Adrenal gland (tissue), 12 donors: ENCODE measurements around the gene TRIO. TPM values are rescaled to one million over a fixed set of nuclear protein-coding genes. Genes with fewer than 3 reads are reported as not detected.

ENCODE experiments used
- DNase-seq, 7 donors: peaks; one replicate each; pipeline ENCODE4 v3.0.0-alpha.2; 2019 to 2020
- H3K27ac ChIP-seq, 5 donors: fragments of 200-600 bp; sonication (generic) in 4 of 5; 1 replicate in 3 of 5; 2 replicates in 2 of 5; pipeline versions ENCODE4 v1.5.1 to v1.8.0; 2016 to 2020; ENCODE audit warnings: mild to moderate bottlenecking in 1 of 5
- H3K27me3 ChIP-seq: fragments of 200-600 bp; 2 replicates; pipeline ENCODE4 v1.8.0; 2021
- H3K36me3 ChIP-seq, 2 donors: fragments of 200-600 bp; replicated peaks in 1 of 2; 1 replicate in 1 of 2; 2 replicates in 1 of 2; pipeline versions ENCODE4 v1.5.1 to v1.8.0; 2018 to 2022
- H3K4me1 ChIP-seq, 2 donors: fragments of 200-600 bp; replicated peaks in 1 of 2; 1 replicate in 1 of 2; 2 replicates in 1 of 2; pipeline versions ENCODE4 v1.5.1 to v1.8.0; 2018 to 2021
- H3K4me3 ChIP-seq, 4 donors: fragments of 200-600 bp; sonication (generic) in 3 of 4; one replicate each; pipeline ENCODE4 v1.5.1; 2016 to 2018
- H3K9me3 ChIP-seq, 3 donors: fragments of 200-600 bp; sonication (generic) in 1 of 3; replicated peaks in 1 of 3; 1 replicate in 2 of 3; 2 replicates in 1 of 3; pipeline versions ENCODE4 v1.5.1 to v1.8.0; 2016 to 2021
- POLR2A ChIP-seq, 2 donors: fragments of 450-650 bp; IDR thresholded peaks; one replicate each; pipeline ENCODE4 v1.6.1; 2017; ENCODE audit warnings: antibody characterized with exemption in 2 of 2, mild to moderate bottlenecking in 2 of 2, moderate library complexity in 1 of 2
- WGBS, 4 donors: extraction: QIAGEN DNeasy Blood & Tissue Kit in 2 of 4; methylation state at CpG; one replicate each; pipeline versions ENCODE4 v1.1.5 to v1.1.7; 2013 to 2017; 5-methylcytosine and 5-hydroxymethylcytosine counted together
- intact Hi-C, 2 donors: fragments of 100-400 bp; cut with DNase I; formaldehyde crosslinking; loops; one replicate each; pipeline versions ENCODE4 v1.14.1 to v1.15.0; 2022 to 2023
- polyA plus RNA-seq, 3 donors: library from polyadenylated mRNA; stranded (reverse); fragments of 200-250 nt in 2 of 3; fragments of 350-450 nt in 1 of 3; fragmentation: Illumina TruSeq in 1 of 3; extraction: RNeasy Lipid Tissue Mini Kit (QIAGEN cat#74804) in 1 of 3; gene quantifications; one replicate each; pipeline ENCODE4 v1.2.3, GENCODE V29; 2013 to 2014
- total RNA-seq, 9 donors: library from RNA; depleted of rRNA in 4 of 9; stranded (reverse); fragments of >200 nt in 4 of 9; fragments of 120-200 nt in 1 of 9; fragmentation: NEBNext Ultra II Directional in 1 of 9; extraction: Animal tissue kit (Norgen Biotek cat#: 25700) in 1 of 9; gene quantifications; one replicate each; pipeline versions ENCODE4 v1.1.0 to v1.2.4, GENCODE V29; 2013 to 2023
- TF ChIP-seq, protein P1 (sequence below), 6 experiments: fragments of 450-650 bp in 4 of 6; fragments of 200-600 bp in 2 of 6; sonication (generic) in 1 of 6; IDR thresholded peaks; 1 replicate in 5 of 6; 2 replicates in 1 of 6; pipeline versions ENCODE4 v1.5.1 to v1.8.0; 2016 to 2021; ENCODE audit warnings: antibody characterized with exemption in 6 of 6, mild to moderate bottlenecking in 2 of 6, moderate library complexity in 1 of 6
- donor health status: healthy with polysubstance abuse.
- donor health status: Bipolar disorder and iron deficiency.
- donor health status: DM: yes; HTN: yes; CAD: no.
- donor health status: DM: no; HTN: no; CAD: no.
- donor health status: DM: no; HTN: no; CAD: no.
- donor health status: DM: yes; HTN: yes; CAD: no.

TRIO gene
- total and polyA plus RNA-seq, 12 donors: 27.3 to 109 (median 72.4) TPM

DNA sequence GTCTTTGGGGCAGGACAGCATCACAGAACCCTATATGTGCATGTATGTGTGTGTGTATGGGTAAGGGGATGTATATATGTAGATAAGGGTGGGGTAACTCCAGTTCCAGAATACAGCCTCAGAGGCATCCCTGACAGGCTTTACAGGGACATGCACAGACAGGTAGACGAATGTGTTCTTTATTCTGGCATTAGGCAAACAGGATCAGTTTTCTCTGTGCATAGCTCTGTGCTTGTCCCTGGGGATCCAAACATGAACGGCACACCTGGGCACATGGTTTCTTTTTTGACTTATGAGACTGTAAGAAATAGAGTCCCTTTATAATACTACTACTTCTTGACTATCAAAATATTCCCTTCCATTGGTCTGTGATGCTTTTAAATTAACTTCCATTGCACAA lies 120.6 kb downstream of the TRIO start:
- intact Hi-C loops: loop anchor here in 1 of 2 donors (10.0 kb wide), 1 partner anchor 119 kb away; the partner anchor contains the start of gene TRIO
- 70 to 81% (median 79%) methylated on average over 2 of the region's 2 CpGs for WGBS, 4 donors
- H3K4me3 ChIP-seq: no peak overlapping the region
- H3K4me1 ChIP-seq: peaks cover 15 to 43% of the 10 kb centered on the region in 2 donors
- no peaks in the 10 kb centered on the region for H3K9me3 ChIP-seq
- no peak for DNase-seq
- H3K27me3 ChIP-seq: no peaks in the 10 kb centered on the region
- TF ChIP-seq, protein P1, sequence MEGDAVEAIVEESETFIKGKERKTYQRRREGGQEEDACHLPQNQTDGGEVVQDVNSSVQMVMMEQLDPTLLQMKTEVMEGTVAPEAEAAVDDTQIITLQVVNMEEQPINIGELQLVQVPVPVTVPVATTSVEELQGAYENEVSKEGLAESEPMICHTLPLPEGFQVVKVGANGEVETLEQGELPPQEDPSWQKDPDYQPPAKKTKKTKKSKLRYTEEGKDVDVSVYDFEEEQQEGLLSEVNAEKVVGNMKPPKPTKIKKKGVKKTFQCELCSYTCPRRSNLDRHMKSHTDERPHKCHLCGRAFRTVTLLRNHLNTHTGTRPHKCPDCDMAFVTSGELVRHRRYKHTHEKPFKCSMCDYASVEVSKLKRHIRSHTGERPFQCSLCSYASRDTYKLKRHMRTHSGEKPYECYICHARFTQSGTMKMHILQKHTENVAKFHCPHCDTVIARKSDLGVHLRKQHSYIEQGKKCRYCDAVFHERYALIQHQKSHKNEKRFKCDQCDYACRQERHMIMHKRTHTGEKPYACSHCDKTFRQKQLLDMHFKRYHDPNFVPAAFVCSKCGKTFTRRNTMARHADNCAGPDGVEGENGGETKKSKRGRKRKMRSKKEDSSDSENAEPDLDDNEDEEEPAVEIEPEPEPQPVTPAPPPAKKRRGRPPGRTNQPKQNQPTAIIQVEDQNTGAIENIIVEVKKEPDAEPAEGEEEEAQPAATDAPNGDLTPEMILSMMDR (IDR thresholded peaks at IDR 0.05): no peak
- TF ChIP-seq POLR2A (IDR thresholded peaks at IDR 0.05): no peak
- H3K27ac ChIP-seq: peak overlapping the region in 1 of 5 donors; percentile 22
- H3K36me3 ChIP-seq: no peaks in the 10 kb centered on the region

DNA sequence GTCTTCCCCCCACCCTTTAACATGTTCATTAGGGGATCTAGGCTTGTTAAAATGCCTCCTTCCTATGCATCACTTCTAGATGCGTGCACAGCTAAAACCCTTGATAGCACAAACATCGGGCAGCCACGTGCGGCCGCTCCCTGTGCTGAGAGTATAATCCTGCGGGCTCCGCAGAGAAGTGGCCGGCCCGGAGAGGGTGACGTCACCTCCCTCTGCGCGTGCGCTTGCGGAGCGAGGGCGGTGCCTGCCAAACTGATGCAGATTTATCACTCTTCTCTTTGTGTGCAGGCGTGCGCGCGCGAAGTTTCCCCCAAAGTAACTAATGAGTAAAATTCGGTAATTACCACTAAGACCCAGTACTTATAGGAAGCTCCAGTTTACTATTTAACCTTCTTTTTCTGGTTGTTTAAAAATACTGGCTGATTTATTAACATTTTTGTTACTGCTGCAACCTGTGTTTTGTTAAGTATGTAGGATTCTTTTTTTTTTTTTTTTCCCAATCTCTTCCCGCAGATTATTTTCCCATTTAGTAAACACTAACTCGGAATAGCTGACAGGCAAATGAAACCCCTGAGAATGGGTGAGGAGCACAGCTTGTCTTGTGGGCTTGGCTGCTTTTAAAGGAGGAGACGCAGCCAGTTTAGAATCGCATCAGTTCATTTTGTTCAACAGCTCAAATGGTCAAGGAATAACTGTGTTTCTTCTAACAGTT lies 121.6 kb downstream of the TRIO start:
- intact Hi-C loops: loop anchor here (5.0 to 10.0 kb wide), 3 partner anchors 120 to 157 kb away; partner anchors contain the start of gene TRIO (in 1 of the 2)
- TF ChIP-seq, protein P1 (IDR thresholded peaks at IDR 0.05): no peak
- TF ChIP-seq POLR2A (IDR thresholded peaks at IDR 0.05): peak in 1 of 2 donors; percentile 64
- H3K9me3 ChIP-seq: no peaks in the 10 kb centered on the region
- H3K4me1 ChIP-seq: peaks cover 19 to 45% of the 10 kb centered on the region in 2 donors
- peak; percentile 86 to 96 (median 93) for DNase-seq
- peak overlapping the region in 1 of 5 donors; percentile 31 for H3K27ac ChIP-seq
- peak overlapping the region in 2 of 4 donors; percentile 7 to 32 for H3K4me3 ChIP-seq
- H3K36me3 ChIP-seq: no peaks in the 10 kb centered on the region
- WGBS, 4 donors: 3 to 6% (median 5%) methylated on average over 23 to 26 of the region's 26 CpGs
- no peaks in the 10 kb centered on the region for H3K27me3 ChIP-seq

DNA sequence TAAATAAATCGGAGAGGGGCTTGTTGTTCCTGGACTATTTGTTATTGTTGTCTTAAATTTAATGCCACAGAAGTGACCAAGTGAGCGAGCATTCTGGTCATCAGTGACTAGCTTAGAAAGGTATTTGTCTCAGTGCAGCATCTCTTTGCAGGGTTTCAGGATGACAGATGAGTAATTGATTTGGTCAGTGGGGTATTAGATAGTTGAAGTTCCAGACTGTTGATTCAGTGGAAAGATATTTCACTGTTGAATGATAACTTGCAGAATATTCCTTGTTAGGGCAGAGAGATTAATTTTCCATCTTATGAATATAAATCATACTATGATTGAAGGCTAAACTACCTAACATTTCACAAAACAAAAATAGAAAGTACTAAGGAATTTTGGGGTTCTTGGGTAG lies 122.4 kb downstream of the TRIO start:
- intact Hi-C loops: loop anchor here (5.0 to 10.0 kb wide), 3 partner anchors 121 to 158 kb away; partner anchors contain the start of gene TRIO (in 1 of the 2)
- H3K27ac ChIP-seq: no peak overlapping the region

DNA sequence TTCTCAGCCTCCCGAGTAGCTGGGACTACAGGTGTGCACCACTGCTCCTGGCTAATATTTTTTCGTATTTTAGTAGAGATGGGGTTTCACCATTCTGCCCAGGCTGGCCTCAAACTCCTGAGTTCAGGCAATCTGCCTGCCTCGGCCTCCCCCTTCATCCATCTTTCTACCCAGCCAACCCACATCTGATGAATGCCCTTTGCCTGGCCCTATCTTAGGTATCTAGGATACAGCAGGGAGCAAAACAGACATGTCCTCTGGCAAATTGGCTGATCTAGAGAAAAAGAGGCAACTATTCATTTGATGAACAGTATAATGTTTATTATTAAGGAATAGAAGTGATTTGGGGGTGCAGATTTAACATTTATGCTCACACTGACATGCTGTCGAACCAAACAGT lies 123.0 kb downstream of the TRIO start:
- peaks cover 19 to 47% of the 10 kb centered on the region in 2 donors for H3K4me1 ChIP-seq
- 88 to 97% (median 91%) methylated on average over 4 of the region's 4 CpGs for WGBS, 4 donors
- no peaks in the 10 kb centered on the region for H3K27me3 ChIP-seq
- H3K4me3 ChIP-seq: no peak overlapping the region
- no peaks in the 10 kb centered on the region for H3K9me3 ChIP-seq
- TF ChIP-seq, protein P1 (IDR thresholded peaks at IDR 0.05): no peak
- TF ChIP-seq POLR2A (IDR thresholded peaks at IDR 0.05): no peak
- H3K27ac ChIP-seq: no peak overlapping the region
- H3K36me3 ChIP-seq: no peaks in the 10 kb centered on the region
- intact Hi-C loops: loop anchor here (5.0 to 10.0 kb wide), 3 partner anchors 121 to 159 kb away; partner anchors contain the start of gene TRIO (in 1 of the 2)
- no peak for DNase-seq

More for the DNA sequence above, 122.4 kb downstream of the TRIO start:
- Histone ChIP-seq H3K36me3 (no peaks in the 10 kb centered on the region), H3K27me3 (no peaks in the 10 kb centered on the region), H3K9me3 (no peaks in the 10 kb centered on the region), H3K4me1 (peaks cover 19 to 45% of the 10 kb centered on the region in 2 donors), H3K4me3 (no peak overlapping the region)
- no peak for DNase-seq
- TF ChIP-seq POLR2A (IDR thresholded peaks at IDR 0.05): no peak
- TF ChIP-seq, protein P1 (IDR thresholded peaks at IDR 0.05): no peak
- WGBS, 4 donors: 68 to 81% (median 72%) methylated on average over 2 of the region's 2 CpGs
